Measurements from ENCODE around the gene RCAN2. TPM values are rescaled to one million over a fixed set of nuclear protein-coding genes. Genes with fewer than 3 reads are reported as not detected.
"Not testable (repeated sequence)": the region's sequence is repeated elsewhere in the genome, so short reads cannot be mapped to it uniquely, and the experiment has no call there.

The RCAN2 gene
- total and polyA plus RNA-seq, 4 donors = 4.5 to 16.7 (median 4.8) TPM

- WGBS, 2 donors = 95 to 96% methylated on average over 3 of the region's 3 CpGs
- no peaks in the 10 kb centered on the region for H3K36me3 ChIP-seq (ENCODE audit: control insufficient read depth in 4 of 4, insufficient read depth in 4 of 4, low read length in 4 of 4)
- no peaks in the 10 kb centered on the region for H3K27me3 ChIP-seq (ENCODE audit: control insufficient read depth in 3 of 3, insufficient read depth in 3 of 3, low read length in 2 of 3)
- TF ChIP-seq CTCF (IDR thresholded peaks at IDR 0.05; ENCODE audit: control extremely low read depth, extremely low read depth) = no peak
- H3K9ac ChIP-seq (ENCODE audit: insufficient read depth in 1 of 2, low read length in 2 of 2) = no peak overlapping the region
- ATAC-seq (ENCODE audit: insufficient read depth, low FRiP score) = no peak
- peaks cover 0 to 4% (median under 1%) of the 10 kb centered on the region in 5 donors for H3K4me1 ChIP-seq (ENCODE audit: control insufficient read depth in 5 of 5, insufficient read depth in 5 of 5, low read length in 5 of 5)
- DNase-seq = no peak
- H3K27ac ChIP-seq (ENCODE audit: low read depth in 1 of 2, low read length in 1 of 2) = no peak overlapping the region
- no peak overlapping the region for H3K4me3 ChIP-seq
- no peaks in the 10 kb centered on the region for H3K9me3 ChIP-seq (ENCODE audit: control insufficient read depth in 4 of 4, insufficient read depth in 3 of 4, low read length in 3 of 4)
Measured at GRCh38 chr6:46334442-46334841, 156.8 kb downstream of the RCAN2 start.

GRCh38 chr6:46333481-46333880, 157.8 kb downstream of the RCAN2 start:
- H3K27me3 ChIP-seq (ENCODE audit: control insufficient read depth in 3 of 3, insufficient read depth in 3 of 3, low read length in 2 of 3) = no peaks in the 10 kb centered on the region
- peaks cover 0 to 14% (median 1%) of the 10 kb centered on the region in 5 donors for H3K4me1 ChIP-seq (ENCODE audit: control insufficient read depth in 5 of 5, insufficient read depth in 5 of 5, low read length in 5 of 5)
- no peak for DNase-seq
- no peak for ATAC-seq (ENCODE audit: insufficient read depth, low FRiP score)
- no peak overlapping the region for H3K27ac ChIP-seq (ENCODE audit: low read depth in 1 of 2, low read length in 1 of 2)
- H3K4me3 ChIP-seq = no peak overlapping the region
- WGBS, 2 donors = 96 to 98% methylated on average over 1 of the region's 1 CpG
- no peaks in the 10 kb centered on the region for H3K9me3 ChIP-seq (ENCODE audit: control insufficient read depth in 4 of 4, insufficient read depth in 3 of 4, low read length in 3 of 4)
- no peak overlapping the region for H3K9ac ChIP-seq (ENCODE audit: insufficient read depth in 1 of 2, low read length in 2 of 2)
- TF ChIP-seq CTCF (IDR thresholded peaks at IDR 0.05; ENCODE audit: control extremely low read depth, extremely low read depth) = no peak
- no peaks in the 10 kb centered on the region for H3K36me3 ChIP-seq (ENCODE audit: control insufficient read depth in 4 of 4, insufficient read depth in 4 of 4, low read length in 4 of 4)

GRCh38 chr6:46332448-46332847, 158.8 kb downstream of the RCAN2 start:
- not testable (repeated sequence) for ATAC-seq (ENCODE audit: insufficient read depth, low FRiP score); H3K9ac ChIP-seq (ENCODE audit: insufficient read depth in 1 of 2, low read length in 2 of 2); H3K36me3 ChIP-seq (ENCODE audit: control insufficient read depth in 4 of 4, insufficient read depth in 4 of 4, low read length in 4 of 4); H3K27me3 ChIP-seq (ENCODE audit: control insufficient read depth in 3 of 3, insufficient read depth in 3 of 3, low read length in 2 of 3); H3K9me3 ChIP-seq (ENCODE audit: control insufficient read depth in 4 of 4, insufficient read depth in 3 of 4, low read length in 3 of 4); H3K27ac ChIP-seq (ENCODE audit: low read depth in 1 of 2, low read length in 1 of 2); DNase-seq; H3K4me3 ChIP-seq
- H3K4me1 ChIP-seq (ENCODE audit: control insufficient read depth in 5 of 5, insufficient read depth in 5 of 5, low read length in 5 of 5) = peaks cover 0 to 23% (median 5%) of the 10 kb centered on the region in 5 donors

DNA sequence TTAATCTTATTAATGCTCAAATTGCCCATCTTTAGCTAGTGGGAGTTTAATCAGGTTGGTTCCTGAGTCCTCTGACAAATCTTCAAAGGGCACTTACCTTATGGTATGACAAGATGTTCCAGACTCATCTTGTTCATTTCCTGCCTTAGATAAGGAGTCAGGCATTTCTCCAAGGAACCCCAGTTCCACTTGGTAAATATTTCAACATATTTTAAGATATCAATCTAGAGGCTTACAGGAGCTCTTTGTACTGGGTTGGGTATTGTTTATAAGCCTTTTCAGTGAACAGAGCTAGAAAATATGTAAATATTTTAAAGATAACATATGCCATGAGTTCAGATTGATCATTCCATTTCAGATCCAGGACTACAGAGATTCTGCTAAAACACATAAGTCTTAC, 159.8 kb downstream of the RCAN2 start:
- H3K9ac ChIP-seq (ENCODE audit: insufficient read depth in 1 of 2, low read length in 2 of 2) = no peak overlapping the region
- no peak overlapping the region for H3K4me3 ChIP-seq
- H3K4me1 ChIP-seq (ENCODE audit: control insufficient read depth in 5 of 5, insufficient read depth in 5 of 5, low read length in 5 of 5) = peaks cover 0 to 23% (median 5%) of the 10 kb centered on the region in 5 donors
- no peak for ATAC-seq (ENCODE audit: insufficient read depth, low FRiP score)
- H3K36me3 ChIP-seq (ENCODE audit: control insufficient read depth in 4 of 4, insufficient read depth in 4 of 4, low read length in 4 of 4) = no peaks in the 10 kb centered on the region
- H3K27ac ChIP-seq (ENCODE audit: low read depth in 1 of 2, low read length in 1 of 2) = no peak overlapping the region
- no peak for DNase-seq
- no peaks in the 10 kb centered on the region for H3K9me3 ChIP-seq (ENCODE audit: control insufficient read depth in 4 of 4, insufficient read depth in 3 of 4, low read length in 3 of 4)
- TF ChIP-seq CTCF (IDR thresholded peaks at IDR 0.05; ENCODE audit: control extremely low read depth, extremely low read depth) = no peak
- no peaks in the 10 kb centered on the region for H3K27me3 ChIP-seq (ENCODE audit: control insufficient read depth in 3 of 3, insufficient read depth in 3 of 3, low read length in 2 of 3)
